ENCODE data around the gene ZNF688. TPM values are rescaled to one million over a fixed set of nuclear protein-coding genes. Genes with fewer than 3 reads are reported as not detected.

The ZNF688 gene
- total and polyA plus RNA-seq, 2 of the 8 experiments (the other 6 are each of a cell fraction or from before 2014, with no cell fraction given): 2.7 to 3.5 TPM

GRCh38 chr16:30603945-30604315 lies 32.4 kb upstream of the ZNF688 start:
- peaks cover 0 to 2% of the 10 kb centered on the region in 2 experiments for H4K20me1 ChIP-seq (replicated peaks in 1 of 2; ENCODE audit: control insufficient read depth in 1 of 2, insufficient read depth in 2 of 2, low read length in 2 of 2)
- FAIRE-seq: no peak
- H3K4ac ChIP-seq (replicated peaks; ENCODE audit: insufficient read length, low read depth, low read length): no peak overlapping the region
- no peak overlapping the region for H2BK15ac ChIP-seq (ENCODE audit: low read length)
- no peak overlapping the region for H2AFZ ChIP-seq (ENCODE audit: low read length)
- H3K27ac ChIP-seq (ENCODE audit: low read depth, low read length): no peak overlapping the region
- H2BK20ac ChIP-seq (ENCODE audit: low read length): no peak overlapping the region
- H3K23me2 ChIP-seq (ENCODE audit: low read depth, low read length): no peaks in the 10 kb centered on the region
- POLR2A ChIA-PET (ENCODE audit: partially characterized antibody): interaction anchor here (0.6 to 1.5 kb wide), 4 partner anchors 25 to 69 kb away, joined by 3 to 6 read pairs (median 4); partner anchors contain the start of gene ZNF747
- H4K5ac ChIP-seq (ENCODE audit: insufficient read length, low read depth, low read length): no peak overlapping the region
- CTCF ChIA-PET (ENCODE audit: partially characterized antibody): interaction anchor here (1.4 to 7.6 kb wide), 5 partner anchors 10 to 155 kb away, joined by 5 to 42 read pairs (median 13); no protein-coding TSS in a partner anchor
- no peak overlapping the region for H4K91ac ChIP-seq (replicated peaks; ENCODE audit: insufficient read length, low read length)
- H3K9me3 ChIP-seq (ENCODE audit: insufficient read depth in 2 of 2, low read depth in 1 of 2, low read length in 1 of 2): no peaks in the 10 kb centered on the region
- peak overlapping the region; percentile 3; the same call in 1 of the 2 replicates for H4K8ac ChIP-seq (ENCODE audit: extremely low read depth, insufficient read depth, low read length)
- H3K79me2 ChIP-seq (ENCODE audit: control insufficient read depth in 1 of 2, insufficient read depth in 2 of 2, low read length in 2 of 2): 0 out of 4 replicates have a peak, but pooled peaks cover 0 to 4% of the 10 kb centered on the region in 2 experiments
- 94% methylated on average over 7 of the region's 7 CpGs; no CpG with 5 or more reads in 1 of the 2 experiments for WGBS, 2 experiments (ENCODE audit: extremely low coverage in 1 of 2, insufficient coverage in 1 of 2, insufficient read length in 1 of 2, insufficient replicate concordance in 2 of 2, low coverage in 1 of 2, low lambda C conversion rate in 2 of 2, missing lambda C conversion rate in 1 of 2)
- no peaks in the 10 kb centered on the region for H3K27me3 ChIP-seq (replicated peaks in 1 of 4; ENCODE audit: control insufficient read depth in 3 of 4, extremely low read depth in 1 of 4, insufficient read depth in 3 of 4, low read length in 3 of 4)
- no peak overlapping the region for H3K14ac ChIP-seq (ENCODE audit: insufficient read length)
- H2AK5ac ChIP-seq (ENCODE audit: low read depth, low read length): no peak overlapping the region
- H2BK5ac ChIP-seq (ENCODE audit: low read depth, low read length): no peak overlapping the region
- no peak overlapping the region for H2BK12ac ChIP-seq (ENCODE audit: low read depth, low read length)
- H3K18ac ChIP-seq (ENCODE audit: extremely low read depth, low read length): no peak overlapping the region
- H3K56ac ChIP-seq (replicated peaks; ENCODE audit: insufficient read length, low read depth, low read length): no peak overlapping the region
- H3K9ac ChIP-seq (replicated peaks in 1 of 4; ENCODE audit: extremely low read depth in 1 of 4, low read depth in 3 of 4, low read length in 3 of 4): no peak overlapping the region
- H3K4me2 ChIP-seq (ENCODE audit: insufficient read depth in 1 of 2, low read depth in 2 of 2, low read length in 2 of 2): no peak overlapping the region
- no peak overlapping the region for H3K4me3 ChIP-seq (ENCODE audit: extremely low read depth in 1 of 4, insufficient read depth in 2 of 4, low read depth in 3 of 4, low read length in 4 of 4)
- DNase-seq (ENCODE audit: low read depth in 1 of 2, low spot score in 2 of 2): no peak
- H3K4me1 ChIP-seq (replicated peaks in 1 of 4; ENCODE audit: control insufficient read depth in 3 of 4, insufficient read depth in 4 of 4, low read length in 3 of 4): no peaks in the 10 kb centered on the region
- peaks cover 6 to 36% (median 24%) of the 10 kb centered on the region in 4 experiments; a peak in 7 of 8 replicates for H3K36me3 ChIP-seq (ENCODE audit: control insufficient read depth in 2 of 4, insufficient read depth in 4 of 4, low read length in 3 of 4)
- no peak overlapping the region for H2BK120ac ChIP-seq (replicated peaks; ENCODE audit: low read depth, low read length)
- H3K23ac ChIP-seq (ENCODE audit: insufficient read length): no peak overlapping the region
- H3K79me1 ChIP-seq (ENCODE audit: low read depth, low read length): no peaks in the 10 kb centered on the region; the same call in 1 of the 2 replicates
- TF ChIP-seq SRF (IDR thresholded peaks at IDR 0.05; ENCODE audit: low read depth, low read length): no peak
- TF ChIP-seq MAX (IDR thresholded peaks at IDR 0.05): no peak
- TF ChIP-seq NRF1 (IDR thresholded peaks at IDR 0.05; ENCODE audit: low read depth, low read length): no peak
- TF ChIP-seq CTBP2 (IDR thresholded peaks at IDR 0.05; ENCODE audit: borderline replicate concordance, insufficient read depth, insufficient read length, low read length): no peak
- no peak for TF ChIP-seq ASH2L (IDR thresholded peaks at IDR 0.05; ENCODE audit: low read length)
- no peak for TF ChIP-seq SIN3A (conservative IDR thresholded peaks at IDR 0.05 in 1 of 2, IDR thresholded peaks at IDR 0.05 in 1 of 2; ENCODE audit: low read depth in 1 of 2, low read length in 2 of 2)
- TF ChIP-seq YY1 (IDR thresholded peaks at IDR 0.05; ENCODE audit: low read depth, low read length): no peak
- no peak for TF ChIP-seq SIX5 (IDR thresholded peaks at IDR 0.05; ENCODE audit: low read depth, low read length)
- no peak for TF ChIP-seq SAP30 (IDR thresholded peaks at IDR 0.05; ENCODE audit: insufficient read depth, insufficient replicate concordance, low read length)
- no peak for TF ChIP-seq BRCA1 (IDR thresholded peaks at IDR 0.05; ENCODE audit: low read depth, low read length)
- TF ChIP-seq RAD21 (IDR thresholded peaks at IDR 0.05 in 1 of 2, conservative IDR thresholded peaks at IDR 0.05 in 1 of 2; ENCODE audit: low read depth in 2 of 2, low read length in 2 of 2): no peak
- TF ChIP-seq KDM1A (IDR thresholded peaks at IDR 0.05; ENCODE audit: borderline replicate concordance, low read length): no peak

Measured in H1 (cell line).